Measurements from ENCODE around the gene CRYBG3.
A peak's percentile ranks its signal among the peaks of the same experiment; 100 is the strongest.
"Not testable (repeated sequence)": the region's sequence is repeated elsewhere in the genome, so short reads cannot be mapped to it uniquely, and the experiment has no call there.

CRYBG3 gene

GRCh38 chr3:97821774-97822358 is at the start of gene CRYBG3:
Gene CRYBG3 (plus strand): TSS chr3:97822011. CDS start chr3:97822207, 196 bp downstream.
- peak; percentile 95 for DNase-seq (ENCODE audit: low read depth, low spot score)

- DNase-seq (ENCODE audit: low read depth, low spot score), result no peak
Observed at GRCh38 chr3:97772926-97773325, 48.9 kb upstream of the CRYBG3 start.

- DNase-seq (ENCODE audit: low read depth, low spot score), result no peak
Observed at GRCh38 chr3:97778152-97778551, 43.7 kb upstream of the CRYBG3 start.

GRCh38 chr3:97793420-97794019 is 28.3 kb upstream of the CRYBG3 start:
- DNase-seq (ENCODE audit: low read depth, low spot score), result peak; percentile 70

GRCh38 chr3:97795951-97796350 is 25.9 kb upstream of the CRYBG3 start:
- no peak for DNase-seq (ENCODE audit: low read depth, low spot score)

- no peak for DNase-seq (ENCODE audit: low read depth, low spot score)
Observed at GRCh38 chr3:97804471-97804870, 17.3 kb upstream of the CRYBG3 start.

GRCh38 chr3:97810779-97811390 is 10.9 kb upstream of the CRYBG3 start:
- DNase-seq (ENCODE audit: low read depth, low spot score), result no peak

GRCh38 chr3:97815149-97815917 is 6.5 kb upstream of the CRYBG3 start:
- DNase-seq (ENCODE audit: low read depth, low spot score), result no peak

GRCh38 chr3:97816811-97817210 is 5.0 kb upstream of the CRYBG3 start:
- DNase-seq (ENCODE audit: low read depth, low spot score), result no peak

- no peak for DNase-seq (ENCODE audit: low read depth, low spot score)
Observed at GRCh38 chr3:97817965-97818364, 3.8 kb upstream of the CRYBG3 start.

- no peak for DNase-seq (ENCODE audit: low read depth, low spot score)
Observed at GRCh38 chr3:97820780-97821179, 1.0 kb upstream of the CRYBG3 start.

- DNase-seq (ENCODE audit: low read depth, low spot score), result no peak
Observed at GRCh38 chr3:97821287-97821773, 481 bp upstream of the CRYBG3 start.

GRCh38 chr3:97822359-97822775 is 556 bp downstream of the CRYBG3 start:
- DNase-seq (ENCODE audit: low read depth, low spot score), result peak; percentile 81

GRCh38 chr3:97823046-97824004 is 1.5 kb downstream of the CRYBG3 start:
- peak; percentile 4 for DNase-seq (ENCODE audit: low read depth, low spot score)

- no peak for DNase-seq (ENCODE audit: low read depth, low spot score)
Observed at GRCh38 chr3:97825101-97825500, 3.3 kb downstream of the CRYBG3 start.

GRCh38 chr3:97827741-97828471 is 6.1 kb downstream of the CRYBG3 start:
- DNase-seq (ENCODE audit: low read depth, low spot score), result peak; percentile 53

GRCh38 chr3:97829198-97829597 is 7.4 kb downstream of the CRYBG3 start:
- no peak for DNase-seq (ENCODE audit: low read depth, low spot score)

GRCh38 chr3:97830638-97831037 is 8.8 kb downstream of the CRYBG3 start:
- DNase-seq (ENCODE audit: low read depth, low spot score), result no peak

GRCh38 chr3:97831140-97831539 is 9.3 kb downstream of the CRYBG3 start:
- DNase-seq (ENCODE audit: low read depth, low spot score), result no peak

- not testable (repeated sequence) for DNase-seq (ENCODE audit: low read depth, low spot score)
Observed at GRCh38 chr3:97833184-97833583, 11.4 kb downstream of the CRYBG3 start.
